22Rv1 (cell line): Measurements from ENCODE around the gene PCSK1N.

Experiments used
- ZFX ChIP-seq: fragments of 450-650 bp; IDR thresholded peaks from 2 replicates; pipeline ENCODE4 v1.6.1; 2017; ENCODE audit warnings: antibody characterized with exemption, borderline replicate concordance
- TF ChIP-seq, protein P1 (sequence below): fragments of 450-650 bp; IDR thresholded peaks from 2 replicates; pipeline ENCODE4 v1.5.1; 2017; ENCODE audit warnings: mild to moderate bottlenecking

DNA sequence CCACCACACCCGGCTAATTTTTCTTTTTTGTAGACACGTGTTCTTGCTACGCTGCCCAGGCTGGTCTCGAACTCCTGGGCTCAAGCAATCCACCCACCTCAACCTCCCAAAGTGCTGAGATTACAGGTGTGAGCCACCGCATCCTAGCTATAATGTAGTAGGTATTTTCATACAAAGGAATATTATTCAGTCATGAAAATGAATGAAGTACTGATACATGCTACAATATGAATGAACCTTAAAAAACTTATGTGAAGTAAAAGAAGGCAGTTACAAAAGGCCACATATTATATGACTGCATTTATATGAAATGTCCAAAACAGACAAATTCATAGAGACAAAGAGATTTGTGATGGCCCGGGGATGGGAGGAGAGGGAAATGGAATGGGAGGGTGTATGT lies 53.7 kb downstream of the PCSK1N start:
- TF ChIP-seq, protein P1, sequence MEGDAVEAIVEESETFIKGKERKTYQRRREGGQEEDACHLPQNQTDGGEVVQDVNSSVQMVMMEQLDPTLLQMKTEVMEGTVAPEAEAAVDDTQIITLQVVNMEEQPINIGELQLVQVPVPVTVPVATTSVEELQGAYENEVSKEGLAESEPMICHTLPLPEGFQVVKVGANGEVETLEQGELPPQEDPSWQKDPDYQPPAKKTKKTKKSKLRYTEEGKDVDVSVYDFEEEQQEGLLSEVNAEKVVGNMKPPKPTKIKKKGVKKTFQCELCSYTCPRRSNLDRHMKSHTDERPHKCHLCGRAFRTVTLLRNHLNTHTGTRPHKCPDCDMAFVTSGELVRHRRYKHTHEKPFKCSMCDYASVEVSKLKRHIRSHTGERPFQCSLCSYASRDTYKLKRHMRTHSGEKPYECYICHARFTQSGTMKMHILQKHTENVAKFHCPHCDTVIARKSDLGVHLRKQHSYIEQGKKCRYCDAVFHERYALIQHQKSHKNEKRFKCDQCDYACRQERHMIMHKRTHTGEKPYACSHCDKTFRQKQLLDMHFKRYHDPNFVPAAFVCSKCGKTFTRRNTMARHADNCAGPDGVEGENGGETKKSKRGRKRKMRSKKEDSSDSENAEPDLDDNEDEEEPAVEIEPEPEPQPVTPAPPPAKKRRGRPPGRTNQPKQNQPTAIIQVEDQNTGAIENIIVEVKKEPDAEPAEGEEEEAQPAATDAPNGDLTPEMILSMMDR = no peak
- TF ChIP-seq ZFX = no peak
